Hepatocyte (in vitro differentiated cells): ENCODE measurements around the gene GP5. TPM values are rescaled to one million over a fixed set of nuclear protein-coding genes. Genes with fewer than 3 reads are reported as not detected.

Experiments
- DNase-seq: peaks from one replicate; pipeline ENCODE4 v3.0.0-alpha.2; 2016; ENCODE audit warnings: low spot score
- H2AFZ ChIP-seq: fragments of 200-600 bp; sonication (generic); 2 replicates; pipeline ENCODE4 v1.6.0; 2016; ENCODE audit warnings: antibody characterized with exemption, mild to moderate bottlenecking
- H3K27ac ChIP-seq: fragments of 200-600 bp; sonication (generic); 2 replicates; pipeline ENCODE4 v1.5.1; 2016; ENCODE audit warnings: mild to moderate bottlenecking
- H3K27me3 ChIP-seq: fragments of 200-600 bp; sonication (generic); 2 replicates; pipeline ENCODE4 v1.6.1; 2016
- H3K36me3 ChIP-seq: fragments of 200-600 bp; sonication (generic); replicated peaks from 2 replicates; pipeline ENCODE4 v1.5.1; 2016; ENCODE audit warnings: low read depth; ENCODE audit not compliant: insufficient read depth
- H3K4me1 ChIP-seq: fragments of 200-600 bp; sonication (generic); 2 replicates; pipeline ENCODE4 v1.5.1; 2016; ENCODE audit warnings: mild to moderate bottlenecking, moderate library complexity; ENCODE audit not compliant: insufficient read depth
- H3K4me2 ChIP-seq: fragments of 200-600 bp; sonication (generic); 2 replicates; pipeline ENCODE4 v1.6.0; 2016
- H3K4me3 ChIP-seq: fragments of 200-600 bp; sonication (generic); 2 replicates; pipeline ENCODE4 v1.5.1; 2016; ENCODE audit warnings: mild to moderate bottlenecking
- H3K79me2 ChIP-seq: fragments of 200-600 bp; sonication (generic); 2 replicates; pipeline ENCODE4 v1.6.0; 2017; ENCODE audit warnings: mild to moderate bottlenecking
- H3K9me2 ChIP-seq: fragments of 200-600 bp; sonication (generic); replicated peaks from 2 replicates; pipeline ENCODE4 v1.6.0; 2017; ENCODE audit warnings: mild to moderate bottlenecking; ENCODE audit not compliant: insufficient read depth
- H3K9me3 ChIP-seq: fragments of 200-600 bp; sonication (generic); 2 replicates; pipeline ENCODE4 v1.5.1; 2016; ENCODE audit warnings: low read depth, mild to moderate bottlenecking
- H4K20me1 ChIP-seq: fragments of 200-600 bp; sonication (generic); 2 replicates; pipeline ENCODE4 v1.6.0; 2016; ENCODE audit warnings: mild to moderate bottlenecking; ENCODE audit not compliant: insufficient read depth, poor library complexity, severe bottlenecking
- EZH2 ChIP-seq: fragments of 200-600 bp; sonication (generic); IDR thresholded peaks from 2 replicates; pipeline ENCODE4 v1.6.1; 2016; ENCODE audit warnings: antibody characterized with exemption, mild to moderate bottlenecking, borderline replicate concordance
- EZH2phosphoT487 ChIP-seq: fragments of 200-600 bp; sonication (generic); IDR thresholded peaks from one replicate; pipeline ENCODE4 v1.6.1; 2018; ENCODE audit warnings: antibody characterized with exemption, mild to moderate bottlenecking, low read depth, moderate library complexity; ENCODE audit not compliant: unreplicated experiment, severe bottlenecking
- WGBS: methylation state at CpG from one replicate; pipeline ENCODE4 v1.1.6; 2016; ENCODE audit warnings: low lambda C conversion rate; ENCODE audit errors: missing lambda C conversion rate; 5-methylcytosine and 5-hydroxymethylcytosine counted together
- polyA plus RNA-seq: library from polyadenylated mRNA; unstranded; fragments of >200 nt; fragmentation: Nextera tagmentation; extraction: Ambion mirVana; gene quantifications from 2 replicates; pipeline ENCODE4 v1.2.1, GENCODE V29; 2016
- total RNA-seq: library from RNA; depleted of rRNA; stranded (reverse); fragments of >200 nt; gene quantifications from 2 replicates; pipeline ENCODE4 v1.2.3, GENCODE V29; 2014
- TF ChIP-seq, protein P1 (sequence below): fragments of 200-600 bp; sonication (generic); IDR thresholded peaks from 2 replicates; pipeline ENCODE4 v1.5.1; 2016; ENCODE audit warnings: antibody characterized with exemption, mild to moderate bottlenecking; ENCODE audit not compliant: poor library complexity

GP5 gene
- total and polyA plus RNA-seq, 2 experiments from 2014 or later = 0.27 TPM; not detected in 1

DNA sequence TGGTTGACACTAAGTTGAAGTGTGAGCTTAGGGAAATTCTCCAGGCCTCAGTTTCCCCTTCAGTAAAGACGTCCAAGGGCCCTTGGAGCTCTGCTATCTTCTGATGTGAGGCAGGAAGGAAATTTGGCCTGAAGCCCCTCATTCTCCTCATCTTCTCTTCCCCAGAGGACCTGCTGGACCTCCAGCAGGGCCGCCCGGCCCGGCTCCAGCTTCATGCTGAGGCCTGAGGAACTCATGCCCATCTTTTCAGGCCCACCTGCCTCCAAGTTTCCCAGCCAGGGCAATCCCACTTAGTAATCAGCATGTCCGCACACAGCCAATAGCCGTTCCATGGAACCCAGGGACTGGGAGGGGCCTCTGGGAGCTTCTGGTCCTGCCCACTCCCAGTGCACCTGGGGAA lies 33.5 kb downstream of the GP5 start:
- H2AFZ ChIP-seq = no peak overlapping the region
- 96% methylated on average over 6 of the region's 6 CpGs for WGBS
- H3K4me3 ChIP-seq = no peak overlapping the region
- TF ChIP-seq, protein P1, sequence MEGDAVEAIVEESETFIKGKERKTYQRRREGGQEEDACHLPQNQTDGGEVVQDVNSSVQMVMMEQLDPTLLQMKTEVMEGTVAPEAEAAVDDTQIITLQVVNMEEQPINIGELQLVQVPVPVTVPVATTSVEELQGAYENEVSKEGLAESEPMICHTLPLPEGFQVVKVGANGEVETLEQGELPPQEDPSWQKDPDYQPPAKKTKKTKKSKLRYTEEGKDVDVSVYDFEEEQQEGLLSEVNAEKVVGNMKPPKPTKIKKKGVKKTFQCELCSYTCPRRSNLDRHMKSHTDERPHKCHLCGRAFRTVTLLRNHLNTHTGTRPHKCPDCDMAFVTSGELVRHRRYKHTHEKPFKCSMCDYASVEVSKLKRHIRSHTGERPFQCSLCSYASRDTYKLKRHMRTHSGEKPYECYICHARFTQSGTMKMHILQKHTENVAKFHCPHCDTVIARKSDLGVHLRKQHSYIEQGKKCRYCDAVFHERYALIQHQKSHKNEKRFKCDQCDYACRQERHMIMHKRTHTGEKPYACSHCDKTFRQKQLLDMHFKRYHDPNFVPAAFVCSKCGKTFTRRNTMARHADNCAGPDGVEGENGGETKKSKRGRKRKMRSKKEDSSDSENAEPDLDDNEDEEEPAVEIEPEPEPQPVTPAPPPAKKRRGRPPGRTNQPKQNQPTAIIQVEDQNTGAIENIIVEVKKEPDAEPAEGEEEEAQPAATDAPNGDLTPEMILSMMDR = no peak
- TF ChIP-seq EZH2phosphoT487 = no peak
- H3K9me3 ChIP-seq = no peaks in the 10 kb centered on the region
- no peak overlapping the region for H3K27ac ChIP-seq
- no peaks in the 10 kb centered on the region for H3K9me2 ChIP-seq
- no peaks in the 10 kb centered on the region for H4K20me1 ChIP-seq
- no peak for DNase-seq
- H3K36me3 ChIP-seq = no peaks in the 10 kb centered on the region
- no peak overlapping the region for H3K4me2 ChIP-seq
- no peaks in the 10 kb centered on the region for H3K79me2 ChIP-seq
- H3K4me1 ChIP-seq = peaks cover 20% of the 10 kb centered on the region
- peaks cover 16% of the 10 kb centered on the region for H3K27me3 ChIP-seq

DNA sequence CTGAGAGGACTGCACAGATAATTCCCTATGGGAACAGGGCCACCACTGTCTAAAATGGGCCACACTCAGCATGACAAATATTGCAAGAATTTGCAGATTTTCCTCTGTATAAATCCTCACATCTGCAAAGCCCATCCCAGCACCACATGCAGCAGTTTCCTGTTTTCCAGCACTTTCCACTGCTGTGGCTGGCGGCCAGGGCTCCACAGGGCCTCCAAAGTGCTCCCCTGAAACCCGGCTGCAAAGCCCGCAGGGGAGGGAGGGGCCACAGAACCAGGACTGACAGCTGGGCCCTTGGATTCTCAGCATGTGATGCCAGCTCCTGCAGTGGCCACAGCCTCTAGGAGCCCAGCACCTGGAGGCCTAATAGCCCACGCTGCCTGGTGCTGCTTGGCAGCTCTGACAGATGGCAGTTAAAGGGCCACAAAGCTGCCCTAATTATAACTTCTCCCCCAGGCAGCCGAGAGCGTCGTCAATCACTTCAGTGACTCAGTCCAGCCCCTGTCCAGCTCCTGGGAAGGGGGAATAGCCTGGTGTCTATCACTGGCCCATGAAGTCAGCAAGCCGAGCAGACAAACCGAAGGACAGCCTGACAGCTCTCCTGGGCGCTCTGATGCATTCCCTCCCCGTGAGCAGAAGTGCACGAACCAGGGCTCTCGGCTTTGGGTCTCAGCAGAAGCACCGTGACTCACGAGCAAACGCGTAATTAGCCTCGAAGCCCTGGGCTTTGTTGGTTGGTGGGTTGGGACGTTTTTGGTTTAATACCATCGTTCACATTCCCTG lies 34.2 kb downstream of the GP5 start:
- Histone ChIP-seq H3K27me3 (peaks cover 12% of the 10 kb centered on the region), H3K36me3 (no peaks in the 10 kb centered on the region), H3K9me2 (no peaks in the 10 kb centered on the region), H3K9me3 (no peaks in the 10 kb centered on the region), H2AFZ (no peak overlapping the region), H3K79me2 (no peaks in the 10 kb centered on the region), H3K4me3 (no peak overlapping the region), H3K27ac (no peak overlapping the region), H3K4me2 (peak overlapping the region; percentile 47), H3K4me1 (peaks cover 19% of the 10 kb centered on the region), H4K20me1 (no peaks in the 10 kb centered on the region)
- TF ChIP-seq, protein P1 = no peak
- no peak for TF ChIP-seq EZH2phosphoT487
- no peak for TF ChIP-seq EZH2
- DNase-seq = peak; percentile 44
- WGBS = 43% methylated on average over 20 of the region's 20 CpGs

DNA sequence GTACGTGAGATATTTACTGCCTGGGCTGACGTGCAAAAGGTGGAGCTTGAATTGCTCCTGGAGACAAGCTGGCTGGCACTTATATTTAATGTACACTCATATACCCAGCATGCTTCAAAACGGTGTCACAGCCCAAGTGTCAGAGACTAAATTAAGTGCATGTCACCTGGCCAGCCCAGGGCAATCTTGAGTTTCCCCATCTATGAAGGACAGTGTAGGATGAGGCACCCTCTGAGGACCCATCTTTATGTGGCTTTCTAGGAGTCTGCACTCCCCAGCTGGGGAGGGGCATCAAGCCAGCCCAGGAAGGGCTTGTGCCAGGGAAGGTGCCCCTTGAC lies 34.8 kb downstream of the GP5 start:
- 79% methylated on average over 3 of the region's 3 CpGs for WGBS
- peaks cover 18% of the 10 kb centered on the region for H3K4me1 ChIP-seq
- TF ChIP-seq EZH2 (no peak), EZH2phosphoT487 (no peak)
- TF ChIP-seq, protein P1 = no peak
- H3K9me2 ChIP-seq = no peaks in the 10 kb centered on the region
- H3K27ac ChIP-seq = no peak overlapping the region
- no peak overlapping the region for H3K4me2 ChIP-seq
- no peak for DNase-seq
- H3K79me2 ChIP-seq = no peaks in the 10 kb centered on the region
- no peaks in the 10 kb centered on the region for H3K9me3 ChIP-seq
- H2AFZ ChIP-seq = no peak overlapping the region
- H3K36me3 ChIP-seq = no peaks in the 10 kb centered on the region
- no peaks in the 10 kb centered on the region for H4K20me1 ChIP-seq
- no peak overlapping the region for H3K4me3 ChIP-seq
- H3K27me3 ChIP-seq = peaks cover 6% of the 10 kb centered on the region

DNA sequence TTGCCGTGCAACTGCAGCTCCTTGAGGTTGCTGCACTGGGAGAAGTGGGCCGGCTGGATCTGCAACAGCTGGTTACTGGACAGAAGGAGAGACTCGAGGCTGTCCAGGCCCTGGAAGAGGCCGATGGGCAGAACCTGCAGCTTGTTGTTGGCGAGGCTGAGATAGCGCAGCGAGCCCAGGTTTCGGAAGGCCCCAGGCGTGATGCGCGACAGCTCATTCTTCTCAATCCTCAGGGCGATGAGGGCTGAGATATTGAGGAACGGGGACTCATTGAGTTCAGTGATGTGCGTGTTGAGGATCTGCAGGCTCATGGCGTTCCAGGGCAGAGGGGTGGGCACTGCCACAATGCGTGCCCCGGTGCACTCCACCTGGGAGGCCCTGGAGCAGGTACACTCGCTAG lies 38.5 kb downstream of the GP5 start:
- WGBS = 96% methylated on average over 18 of the region's 18 CpGs
- no peaks in the 10 kb centered on the region for H3K79me2 ChIP-seq
- H3K9me3 ChIP-seq = no peaks in the 10 kb centered on the region
- no peak for DNase-seq
- no peak overlapping the region for H3K27ac ChIP-seq
- H4K20me1 ChIP-seq = no peaks in the 10 kb centered on the region
- H2AFZ ChIP-seq = no peak overlapping the region
- H3K9me2 ChIP-seq = no peaks in the 10 kb centered on the region
- H3K27me3 ChIP-seq = no peaks in the 10 kb centered on the region
- H3K36me3 ChIP-seq = no peaks in the 10 kb centered on the region
- TF ChIP-seq EZH2 = no peak
- TF ChIP-seq, protein P1 = no peak
- TF ChIP-seq EZH2phosphoT487 = no peak
- peaks cover 10% of the 10 kb centered on the region for H3K4me1 ChIP-seq
- no peak overlapping the region for H3K4me3 ChIP-seq
- no peak overlapping the region for H3K4me2 ChIP-seq
